IMR-90 (cell line): ENCODE results near the gene HOXC6. TPM values are rescaled to one million over a fixed set of nuclear protein-coding genes. Genes with fewer than 3 reads are reported as not detected.

ENCODE experiments used
- ATAC-seq: fragments of 200-7000 bp; cut with Tn5 transposase; 2 replicates; pipeline ENCODE4 v1.9.1; 2020; ENCODE audit warnings: low read depth, mild to moderate bottlenecking, moderate library complexity
- BruUV-seq: library from RNA; stranded (reverse); fragments of 400-500 nt; replicated peaks from 2 replicates; lab custom pipeline; 2021; lab: Mats Ljungman, UMichigan
- CTCF ChIA-PET: fragments of 300-600 bp; formaldehyde crosslinking; extraction: SDS; loops from one replicate; lab custom pipeline; 2021; ENCODE audit warnings: antibody characterized with exemption; lab: Yijun Ruan, JAX
- POLR2A ChIA-PET: fragments of 300-600 bp; sonication (Branson Sonifier 250); formaldehyde crosslinking; loops from one replicate; lab custom pipeline; 2022; ENCODE audit warnings: antibody characterized with exemption; ENCODE audit not compliant: unreplicated experiment; lab: Charles Lee
- DNase-seq: peaks from one replicate; pipeline ENCODE4 v3.0.0; 2013
- H2AFZ ChIP-seq: replicated peaks from 2 replicates; pipeline ENCODE3; 2013; ENCODE audit warnings: low read length, mild to moderate bottlenecking; ENCODE audit not compliant: poor library complexity
- H2AK5ac ChIP-seq: 2 replicates; pipeline ENCODE4 v1.6.1; 2013; ENCODE audit warnings: low read depth, low read length, inconsistent platforms
- H2AK9ac ChIP-seq: replicated peaks from 2 replicates; pipeline ENCODE3; 2013; ENCODE audit warnings: mild to moderate bottlenecking, low read depth, low read length, moderate library complexity; ENCODE audit not compliant: poor library complexity
- H2BK120ac ChIP-seq: 2 replicates; pipeline ENCODE4 v1.6.1; 2013; ENCODE audit warnings: low read depth, low read length, inconsistent platforms
- H2BK15ac ChIP-seq: 3 replicates; pipeline ENCODE4 v1.6.1; 2013; ENCODE audit warnings: low read depth, low read length, inconsistent platforms
- H2BK20ac ChIP-seq: 2 replicates; pipeline ENCODE4 v1.6.1; 2013; ENCODE audit warnings: low read depth, mild to moderate bottlenecking, inconsistent platforms, low read length, moderate library complexity
- H2BK5ac ChIP-seq: 2 replicates; pipeline ENCODE4 v1.6.1; 2013; ENCODE audit warnings: mild to moderate bottlenecking, low read depth, low read length, inconsistent platforms; ENCODE audit not compliant: poor library complexity, severe bottlenecking
- H3K14ac ChIP-seq: replicated peaks from 2 replicates; pipeline ENCODE4 v1.6.1; 2013; ENCODE audit warnings: low read depth, low read length, inconsistent platforms
- H3K18ac ChIP-seq: 2 replicates; pipeline ENCODE4 v1.6.1; 2013; ENCODE audit warnings: low read depth, low read length, control low read depth
- H3K23ac ChIP-seq: 2 replicates; pipeline ENCODE4 v1.6.1; 2013; ENCODE audit warnings: low read depth, low read length, inconsistent platforms
- H3K27ac ChIP-seq: 2 replicates; pipeline ENCODE4 v1.5.1; 2013; ENCODE audit warnings: mild to moderate bottlenecking, control low read depth, low read length; ENCODE audit not compliant: insufficient read depth
- H3K27me3 ChIP-seq: 2 replicates; pipeline ENCODE4 v1.6.1; 2013; ENCODE audit warnings: low read length; ENCODE audit not compliant: control insufficient read depth, insufficient read depth
- H3K36me3 ChIP-seq: 2 replicates; pipeline ENCODE4 v1.6.1; 2013; ENCODE audit warnings: low read length, mixed read lengths; ENCODE audit not compliant: control insufficient read depth, insufficient read depth
- H3K4ac ChIP-seq: 2 replicates; pipeline ENCODE4 v1.6.1; 2013; ENCODE audit warnings: low read depth, low read length, inconsistent platforms
- H3K4me1 ChIP-seq: 2 replicates; pipeline ENCODE4 v1.6.1; 2013; ENCODE audit warnings: low read length, mixed read lengths; ENCODE audit not compliant: control insufficient read depth, insufficient read depth
- H3K4me2 ChIP-seq: 2 replicates; pipeline ENCODE4 v1.6.1; 2013; ENCODE audit warnings: low read depth, mild to moderate bottlenecking, control low read depth, low read length, moderate library complexity
- H3K4me3 ChIP-seq: 2 replicates; pipeline ENCODE4 v1.5.1; 2013; ENCODE audit warnings: low read depth, mild to moderate bottlenecking, control low read depth, low read length, moderate library complexity; ENCODE audit not compliant: insufficient read depth
- H3K56ac ChIP-seq: 2 replicates; pipeline ENCODE4 v1.6.1; 2013; ENCODE audit warnings: low read length, inconsistent platforms; ENCODE audit not compliant: insufficient read depth; ENCODE audit errors: extremely low read depth
- H3K79me1 ChIP-seq, 2 experiments: 2 replicates each; pipeline ENCODE4 v1.6.1; 2013; ENCODE audit warnings: low read length in 2 of 2, inconsistent platforms in 1 of 2, low read depth in 1 of 2
- H3K9ac ChIP-seq: 2 replicates; pipeline ENCODE4 v1.6.1; 2013; ENCODE audit warnings: low read depth, low read length, control low read depth
- H3K9me1 ChIP-seq: 2 replicates; pipeline ENCODE4 v1.6.1; 2013; ENCODE audit warnings: low read length, inconsistent platforms; ENCODE audit not compliant: insufficient read depth
- H3K9me3 ChIP-seq: 2 replicates; pipeline ENCODE4 v1.6.1; 2013; ENCODE audit warnings: low read length; ENCODE audit not compliant: control insufficient read depth, insufficient read depth
- H4K20me1 ChIP-seq: 2 replicates; pipeline ENCODE4 v1.6.1; 2013; ENCODE audit warnings: low read length, inconsistent platforms; ENCODE audit not compliant: insufficient read depth
- H4K5ac ChIP-seq: 2 replicates; pipeline ENCODE4 v1.6.1; 2013; ENCODE audit warnings: mild to moderate bottlenecking, low read depth, low read length, control low read depth
- H4K8ac ChIP-seq, 2 experiments: 2 replicates each; pipeline ENCODE4 v1.6.1; 2013; ENCODE audit warnings: low read depth in 2 of 2, low read length in 2 of 2, control low read depth in 1 of 2, inconsistent platforms in 1 of 2
- H4K91ac ChIP-seq: 2 replicates; pipeline ENCODE4 v1.6.1; 2013; ENCODE audit warnings: low read depth, low read length, inconsistent platforms; ENCODE audit not compliant: insufficient read depth
- CEBPB ChIP-seq: IDR thresholded peaks from 2 replicates; pipeline ENCODE4 v1.6.1; 2012; ENCODE audit warnings: low read depth, low read length, improper control_type of control experiment
- CHD1 ChIP-seq: IDR thresholded peaks from 2 replicates; pipeline ENCODE4 v1.6.1; 2012; ENCODE audit warnings: low read depth, low read length, improper control_type of control experiment
- FOS ChIP-seq: fragments of 150-350 bp; IDR thresholded peaks from 2 replicates; pipeline ENCODE4 v1.6.1; 2016; ENCODE audit warnings: low read depth, low read length
- MAZ ChIP-seq: IDR thresholded peaks from 2 replicates; pipeline ENCODE4 v1.6.1; 2012; ENCODE audit warnings: low read depth, mild to moderate bottlenecking, low read length, improper control_type of control experiment, moderate library complexity, borderline replicate concordance
- NFE2L2 ChIP-seq: fragments of 150-350 bp; IDR thresholded peaks from 2 replicates; pipeline ENCODE4 v1.6.1; 2016; ENCODE audit warnings: low read depth, mild to moderate bottlenecking, low read length
- RCOR1 ChIP-seq: IDR thresholded peaks from 2 replicates; pipeline ENCODE4 v1.6.1; 2012; ENCODE audit warnings: mild to moderate bottlenecking, low read length, improper control_type of control experiment; ENCODE audit not compliant: insufficient replicate concordance
- SMC3 ChIP-seq: fragments of 150-350 bp; IDR thresholded peaks from 2 replicates; pipeline ENCODE4 v1.6.1; 2016; ENCODE audit warnings: low read depth, mild to moderate bottlenecking, antibody characterized with exemption, low read length, moderate library complexity
- WGBS, 2 experiments: methylation state at CpG; one replicate each; pipeline versions ENCODE4 v1.1.5 to v1.1.7; 2013; ENCODE audit warnings: missing lambda C conversion rate in 2 of 2; ENCODE audit not compliant: insufficient read length in 1 of 2; ENCODE audit errors: extremely low coverage in 2 of 2; 5-methylcytosine and 5-hydroxymethylcytosine counted together
- dilution Hi-C: fragments of 300-500 bp; cut with HindIII; formaldehyde crosslinking; loops from one replicate; pipeline ENCODE4 v1.14.3; 2018; ENCODE audit warnings: low sequenced_read_pairs; ENCODE audit not compliant: unreplicated experiment
- in situ Hi-C: fragments of 300-500 bp; cut with MboI; formaldehyde crosslinking; loops from 3 replicates; pipeline ENCODE4 v1.14.3; 2019; ENCODE audit warnings: low sequenced_read_pairs, inconsistent platforms, mixed read lengths
- intact Hi-C: fragments of 100-400 bp; cut with micrococcal nuclease; formaldehyde crosslinking; loops from 2 replicates; pipeline ENCODE4 v1.10.0; 2022
- polyA plus RNA-seq, 3 experiments: library from polyadenylated mRNA; depleted of rRNA; stranded (reverse); fragments of >200 nt; gene quantifications; 2 replicates each; pipeline ENCODE4 v1.2.3, GENCODE V29; 2012; ENCODE audit warnings: low replicate concordance in 1 of 3
- total RNA-seq: library from RNA; depleted of rRNA; stranded (reverse); fragments of >200 nt; gene quantifications from 2 replicates; pipeline ENCODE4 v1.2.3, GENCODE V29; 2012
- TF ChIP-seq, protein P1 (sequence below): conservative IDR thresholded peaks from 2 replicates; pipeline ENCODE4 v1.5.1; 2012; ENCODE audit warnings: mild to moderate bottlenecking, low read depth, low read length, improper control_type of control experiment
- TF ChIP-seq, protein P2 (sequence below): fragments of 150-350 bp; IDR thresholded peaks from 2 replicates; pipeline ENCODE4 v1.6.1; 2017; ENCODE audit warnings: mild to moderate bottlenecking, antibody characterized with exemption, low read length, low read depth

Gene HOXC6
- total and polyA plus RNA-seq, 2 of the 4 experiments (the other 2 are of a cell fraction): 1.1 TPM; not detected in 1

DNA sequence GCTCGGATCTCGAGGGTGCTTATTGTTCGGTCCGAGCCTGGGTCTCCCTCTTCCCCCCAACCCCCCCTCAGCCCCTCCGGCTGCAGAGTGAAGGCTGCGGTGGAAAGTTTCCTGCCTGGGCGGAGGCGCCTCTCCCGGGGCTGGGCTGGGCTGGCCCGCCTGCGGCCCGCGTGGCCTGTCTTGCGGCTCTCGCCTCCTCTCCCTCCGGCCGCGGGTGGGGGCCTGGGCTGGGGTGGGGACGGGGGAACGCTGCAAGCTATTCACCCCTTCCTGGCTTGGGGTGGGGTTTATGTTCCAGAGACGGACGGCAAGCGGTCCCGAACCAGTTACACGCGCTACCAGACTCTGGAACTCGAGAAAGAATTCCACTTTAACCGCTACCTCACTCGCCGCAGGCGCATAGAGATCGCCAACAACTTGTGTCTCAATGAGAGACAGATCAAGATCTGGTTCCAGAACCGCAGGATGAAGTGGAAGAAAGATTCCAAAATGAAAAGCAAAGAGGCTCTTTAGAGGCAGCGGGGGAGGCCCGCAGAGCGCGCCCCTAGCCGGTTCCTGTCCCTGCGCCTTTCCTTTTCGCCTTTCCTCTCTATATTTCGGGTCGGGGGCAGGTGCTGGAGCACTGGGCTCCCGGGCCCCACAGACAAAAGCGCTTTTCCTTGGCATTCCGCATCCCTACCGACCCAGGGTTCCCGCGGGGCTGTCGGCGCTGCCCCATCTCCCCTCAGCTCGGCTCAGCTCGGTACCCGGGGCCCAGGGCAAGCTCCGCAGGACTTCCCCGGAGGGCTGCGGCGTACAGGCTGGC, 5.9 kb downstream of the HOXC6 start:
- TF ChIP-seq, protein P1, sequence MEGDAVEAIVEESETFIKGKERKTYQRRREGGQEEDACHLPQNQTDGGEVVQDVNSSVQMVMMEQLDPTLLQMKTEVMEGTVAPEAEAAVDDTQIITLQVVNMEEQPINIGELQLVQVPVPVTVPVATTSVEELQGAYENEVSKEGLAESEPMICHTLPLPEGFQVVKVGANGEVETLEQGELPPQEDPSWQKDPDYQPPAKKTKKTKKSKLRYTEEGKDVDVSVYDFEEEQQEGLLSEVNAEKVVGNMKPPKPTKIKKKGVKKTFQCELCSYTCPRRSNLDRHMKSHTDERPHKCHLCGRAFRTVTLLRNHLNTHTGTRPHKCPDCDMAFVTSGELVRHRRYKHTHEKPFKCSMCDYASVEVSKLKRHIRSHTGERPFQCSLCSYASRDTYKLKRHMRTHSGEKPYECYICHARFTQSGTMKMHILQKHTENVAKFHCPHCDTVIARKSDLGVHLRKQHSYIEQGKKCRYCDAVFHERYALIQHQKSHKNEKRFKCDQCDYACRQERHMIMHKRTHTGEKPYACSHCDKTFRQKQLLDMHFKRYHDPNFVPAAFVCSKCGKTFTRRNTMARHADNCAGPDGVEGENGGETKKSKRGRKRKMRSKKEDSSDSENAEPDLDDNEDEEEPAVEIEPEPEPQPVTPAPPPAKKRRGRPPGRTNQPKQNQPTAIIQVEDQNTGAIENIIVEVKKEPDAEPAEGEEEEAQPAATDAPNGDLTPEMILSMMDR: no peak
- no peak for TF ChIP-seq NFE2L2
- no peak for TF ChIP-seq RCOR1
- TF ChIP-seq, protein P2, sequence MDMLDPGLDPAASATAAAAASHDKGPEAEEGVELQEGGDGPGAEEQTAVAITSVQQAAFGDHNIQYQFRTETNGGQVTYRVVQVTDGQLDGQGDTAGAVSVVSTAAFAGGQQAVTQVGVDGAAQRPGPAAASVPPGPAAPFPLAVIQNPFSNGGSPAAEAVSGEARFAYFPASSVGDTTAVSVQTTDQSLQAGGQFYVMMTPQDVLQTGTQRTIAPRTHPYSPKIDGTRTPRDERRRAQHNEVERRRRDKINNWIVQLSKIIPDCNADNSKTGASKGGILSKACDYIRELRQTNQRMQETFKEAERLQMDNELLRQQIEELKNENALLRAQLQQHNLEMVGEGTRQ: no peak
- TF ChIP-seq CEBPB: no peak
- no peak for TF ChIP-seq SMC3
- TF ChIP-seq FOS: no peak
- TF ChIP-seq MAZ: no peak
- no peak for TF ChIP-seq CHD1
- WGBS, 2 experiments: 53% methylated on average over 22 of the region's 57 CpGs; no CpG with 5 or more reads in 1 of the 2 experiments
- Histone ChIP-seq H3K9me1 (no peaks in the 10 kb centered on the region), H3K4ac (no peak overlapping the region), H2AK5ac (no peak overlapping the region), H3K4me2 (no peak overlapping the region), H3K9ac (no peak overlapping the region), H2AFZ (no peak overlapping the region), H3K36me3 (no peaks in the 10 kb centered on the region), H3K79me1 (no peaks in the 10 kb centered on the region), H3K14ac (no peak overlapping the region), H2BK120ac (no peak overlapping the region), H4K20me1 (no peaks in the 10 kb centered on the region), H3K27me3 (peaks cover 78% of the 10 kb centered on the region), H3K9me3 (peaks cover 11% of the 10 kb centered on the region), H4K5ac (no peak overlapping the region), H3K4me3 (no peak overlapping the region), H3K23ac (no peak overlapping the region), H3K27ac (no peak overlapping the region), H4K8ac (no peak overlapping the region), H2AK9ac (no peak overlapping the region), H3K56ac (no peak overlapping the region), H2BK5ac (no peak overlapping the region), H2BK15ac (no peak overlapping the region), H2BK20ac (no peak overlapping the region), H3K18ac (no peak overlapping the region), H4K91ac (no peak overlapping the region), H3K4me1 (no peaks in the 10 kb centered on the region)
- POLR2A ChIA-PET: no interaction called here
- ATAC-seq (no peak), DNase-seq (no peak)
- intact Hi-C loops: no loop called here
- in situ Hi-C loops: no loop called here
- no TSS peak for BruUV-seq
- CTCF ChIA-PET: no interaction called here
- dilution Hi-C loops: no loop called here
